A549 (cell line): ENCODE results near the gene IGSF3. TPM values are rescaled to one million over a fixed set of nuclear protein-coding genes. Genes with fewer than 3 reads are reported as not detected.
A peak's percentile ranks its signal among the peaks of the same experiment; 100 is the strongest.
"Not testable (repeated sequence)": the region's sequence is repeated elsewhere in the genome, so short reads cannot be mapped to it uniquely, and the experiment has no call there.

ENCODE experiments used
- ATAC-seq, 2 experiments: fragments of 200-7000 bp in 1 of 2; fragments of >200 bp in 1 of 2; cut with Nextera tagmentation in 1 of 2; cut with Tn5 transposase in 1 of 2; 3 replicates each; pipeline versions ENCODE4 v1.8.0 to v1.9.1; 2018 to 2020; ENCODE audit warnings: mild to moderate bottlenecking in 1 of 2, moderate library complexity in 1 of 2
- CTCF ChIA-PET: fragments of 300-600 bp; sonication (Branson Sonifier 250); formaldehyde crosslinking; extraction: SDS; loops from one replicate; lab custom pipeline; 2021; ENCODE audit warnings: antibody characterized with exemption, inconsistent platforms; lab: Yijun Ruan, JAX
- POLR2A ChIA-PET: fragments of 350-600 bp; formaldehyde crosslinking; extraction: SDS; loops from one replicate; lab custom pipeline; 2021; ENCODE audit warnings: antibody characterized with exemption, inconsistent platforms; lab: Yijun Ruan, JAX
- DNase-seq, 2 experiments: peaks; one replicate each; pipeline versions ENCODE4 v3.0.0 to v3.0.0-alpha.2; 2011 to 2016; ENCODE audit warnings: low read depth in 1 of 2, low spot score in 1 of 2
- FAIRE-seq: peaks from 2 replicates; lab custom pipeline; 2011; peaks lifted over from hg19 to GRCh38; lab: Jason Lieb, UNC
- H3K27ac ChIP-seq, 2 experiments: fragments of >200 bp; sonication (Bioruptor Twin); formaldehyde crosslinking; 3 replicates each; pipeline ENCODE4 v1.5.1; 2016 to 2017
- H3K4me1 ChIP-seq: fragments of >200 bp; sonication (Bioruptor Twin); formaldehyde crosslinking; 3 replicates; pipeline ENCODE4 v1.6.1; 2016
- H3K4me2 ChIP-seq: fragments of >200 bp; sonication (Bioruptor Twin); formaldehyde crosslinking; 3 replicates; pipeline ENCODE4 v1.6.1; 2016
- H3K4me3 ChIP-seq: fragments of >200 bp; sonication (Bioruptor Twin); formaldehyde crosslinking; 3 replicates; pipeline ENCODE4 v1.5.1; 2016
- H3K9me3 ChIP-seq: fragments of >200 bp; sonication (Bioruptor Twin); formaldehyde crosslinking; 3 replicates; pipeline ENCODE4 v1.6.1; 2016
- FOSL2 ChIP-seq, 2 experiments: fragments of 450-650 bp in 1 of 2; fragments of >200 bp in 1 of 2; sonication (Bioruptor Twin) in 1 of 2; formaldehyde crosslinking; IDR thresholded peaks; 2 replicates each; pipeline versions ENCODE4 v1.5.0 to v1.6.1; 2016 to 2020; ENCODE audit warnings: mild to moderate bottlenecking in 1 of 2, moderate library complexity in 1 of 2
- HOXB5 ChIP-seq: fragments of 250-450 bp; sonication (Bioruptor Pico); IDR thresholded peaks from 2 replicates; pipeline ENCODE4 v1.5.0; 2020; ENCODE audit warnings: mild to moderate bottlenecking, moderate library complexity
- JUN ChIP-seq, 2 experiments: fragments of >200 bp; sonication (Bioruptor Twin); formaldehyde crosslinking; IDR thresholded peaks; 2 replicates in 1 of 2; 3 replicates in 1 of 2; pipeline ENCODE4 v1.6.1; 2016 to 2017
- JUNB ChIP-seq: fragments of >200 bp; sonication (Bioruptor Twin); formaldehyde crosslinking; IDR thresholded peaks from 2 replicates; pipeline ENCODE4 v1.6.1; 2016
- PHF8 ChIP-seq: fragments of 200-600 bp; sonication (generic); IDR thresholded peaks from 2 replicates; pipeline ENCODE4 v1.6.1; 2016; ENCODE audit warnings: low read depth, mild to moderate bottlenecking, antibody characterized with exemption, moderate library complexity, borderline replicate concordance
- RAD21 ChIP-seq, 2 experiments: fragments of >200 bp in 1 of 2; sonication (Bioruptor Twin) in 1 of 2; formaldehyde crosslinking in 1 of 2; IDR thresholded peaks in 1 of 2; conservative IDR thresholded peaks in 1 of 2; 2 replicates in 1 of 2; 3 replicates in 1 of 2; pipeline ENCODE4 v1.6.1; 2012 to 2018; ENCODE audit warnings: inconsistent platforms in 1 of 2
- RFX5 ChIP-seq: fragments of 450-650 bp; IDR thresholded peaks from 2 replicates; pipeline ENCODE4 v1.7.1; 2014; ENCODE audit warnings: antibody characterized with exemption, mild to moderate bottlenecking, moderate library complexity
- ZFP36 ChIP-seq: fragments of 450-650 bp; IDR thresholded peaks from 2 replicates; pipeline ENCODE4 v1.6.1; 2014; ENCODE audit warnings: borderline replicate concordance; ENCODE audit not compliant: partially characterized antibody
- WGBS: methylation state at CpG from one replicate; pipeline ENCODE4 v1.1.6; 2017; ENCODE audit errors: missing lambda C conversion rate; 5-methylcytosine and 5-hydroxymethylcytosine counted together
- polyA plus RNA-seq, 4 experiments: library from polyadenylated mRNA; depleted of rRNA in 3 of 4; stranded (reverse); fragments of >200 nt; fragmentation: RNase III in 1 of 4; extraction: RNeasy Plus Mini Kit Qiagen cat#74134 plus additional on column Dnase treatment in 1 of 4; gene quantifications; 2 replicates in 3 of 4; 3 replicates in 1 of 4; pipeline ENCODE4 v1.2.3, GENCODE V29; 2011 to 2017
- TF ChIP-seq, protein P1 (sequence below): fragments of 200-600 bp; sonication (generic); IDR thresholded peaks from 2 replicates; pipeline ENCODE4 v1.6.1; 2016; ENCODE audit warnings: antibody characterized with exemption, mild to moderate bottlenecking, moderate library complexity

The IGSF3 gene
- polyA plus RNA-seq, 2 of the 4 experiments (the other 2 are of a cell fraction) = 18.5 to 21.9 TPM

DNA sequence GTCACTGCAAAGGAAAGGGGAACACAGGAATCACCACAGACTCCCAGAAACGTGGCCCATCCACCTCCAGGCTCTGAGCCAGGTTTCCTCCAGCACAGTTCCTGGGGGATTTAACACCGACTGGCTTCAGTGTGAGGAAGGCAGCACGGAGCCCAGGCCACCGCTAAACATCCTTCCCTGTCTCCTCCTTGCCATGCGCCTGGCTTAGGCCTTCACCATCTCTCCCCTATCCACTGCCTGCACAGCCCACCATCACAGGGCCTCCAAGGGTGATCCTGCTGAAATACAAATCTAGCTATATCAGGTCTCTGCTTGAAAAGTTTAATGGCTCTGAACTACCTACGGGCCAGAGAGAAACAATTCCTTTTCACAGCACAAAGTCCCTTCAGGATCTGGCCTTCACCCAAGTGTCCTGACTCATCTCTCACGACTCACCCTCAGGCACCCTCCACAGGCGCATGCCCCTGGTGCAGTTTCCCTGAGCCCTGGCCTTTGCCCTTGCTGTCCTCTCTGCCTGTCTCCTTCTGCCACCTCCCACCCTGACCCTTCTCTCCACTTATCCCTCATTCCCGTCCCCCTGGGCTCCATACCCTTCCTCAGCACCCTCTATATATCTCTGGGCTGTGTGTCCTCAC, 78.3 kb downstream of the IGSF3 start:
- peak overlapping the region; percentile 52 to 76; a peak in 4 of 6 replicates for H3K27ac ChIP-seq
- DNase-seq (peak in 1 of 2 experiments; percentile 13), ATAC-seq (peak; percentile 77 to 90)
- POLR2A ChIA-PET; FAIRE-seq; H3K4me3 ChIP-seq; H3K9me3 ChIP-seq; TF ChIP-seq FOSL2 (IDR thresholded peaks at IDR 0.05): not testable (repeated sequence)
- TF ChIP-seq FOSL2 (CRISPR knock-in tag; IDR thresholded peaks at IDR 0.05) = peak; percentile 27; the same call in 1 of the 2 replicates
- 27% methylated on average over 9 of the region's 9 CpGs for WGBS
- H3K4me2 ChIP-seq = peak overlapping the region; percentile 44
- CTCF ChIA-PET = interaction anchor here (0.6 kb wide), 1 partner anchor 54 kb away, joined by 4 read pairs; no protein-coding TSS in a partner anchor
- peaks cover 14% of the 10 kb centered on the region for H3K4me1 ChIP-seq

DNA sequence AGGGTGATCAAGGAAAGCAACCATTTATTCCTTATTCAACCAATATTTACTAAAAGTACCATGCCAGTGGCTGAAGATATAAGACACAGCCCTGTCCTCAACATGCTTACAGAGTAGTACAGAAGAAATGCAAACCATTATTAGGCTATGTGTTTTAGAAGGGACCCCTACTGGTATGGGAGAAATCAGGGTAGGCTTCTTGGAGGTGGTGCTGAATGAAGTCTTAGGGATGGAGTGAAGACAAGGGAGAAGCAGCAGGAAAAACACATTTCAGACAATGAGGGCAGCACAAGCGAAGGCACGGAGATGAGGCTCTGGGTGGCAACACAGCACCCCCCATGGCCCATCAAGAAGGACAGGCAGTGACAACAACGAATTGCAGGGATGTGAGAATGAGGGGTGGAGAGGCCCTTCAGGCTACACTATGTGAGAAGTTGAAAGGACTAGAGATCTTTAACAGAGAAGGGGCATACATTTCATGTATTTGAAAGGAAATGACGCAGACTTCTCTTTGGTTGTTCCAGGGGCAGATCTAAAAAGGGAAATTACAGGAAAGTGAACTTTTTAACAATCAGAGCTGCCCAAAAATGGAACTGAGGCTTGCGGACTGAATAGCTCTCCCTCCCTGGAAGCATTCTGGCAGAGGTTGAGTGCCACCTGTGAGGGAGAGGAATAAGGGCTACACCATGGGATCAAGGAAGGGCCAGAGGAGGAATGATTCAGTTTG, 79.9 kb downstream of the IGSF3 start:
- POLR2A ChIA-PET = no interaction called here
- CTCF ChIA-PET = interaction anchor here (0.9 to 5.1 kb wide), 3 partner anchors 8 to 13 kb away, joined by 3 to 30 read pairs (median 4); no protein-coding TSS in a partner anchor
- no peaks in the 10 kb centered on the region for H3K9me3 ChIP-seq
- no peak overlapping the region for H3K4me3 ChIP-seq
- H3K27ac ChIP-seq = no peak overlapping the region
- TF ChIP-seq RFX5 (no peak), JUNB (no peak), ZFP36 (peak; percentile 83)
- TF ChIP-seq, protein P1, sequence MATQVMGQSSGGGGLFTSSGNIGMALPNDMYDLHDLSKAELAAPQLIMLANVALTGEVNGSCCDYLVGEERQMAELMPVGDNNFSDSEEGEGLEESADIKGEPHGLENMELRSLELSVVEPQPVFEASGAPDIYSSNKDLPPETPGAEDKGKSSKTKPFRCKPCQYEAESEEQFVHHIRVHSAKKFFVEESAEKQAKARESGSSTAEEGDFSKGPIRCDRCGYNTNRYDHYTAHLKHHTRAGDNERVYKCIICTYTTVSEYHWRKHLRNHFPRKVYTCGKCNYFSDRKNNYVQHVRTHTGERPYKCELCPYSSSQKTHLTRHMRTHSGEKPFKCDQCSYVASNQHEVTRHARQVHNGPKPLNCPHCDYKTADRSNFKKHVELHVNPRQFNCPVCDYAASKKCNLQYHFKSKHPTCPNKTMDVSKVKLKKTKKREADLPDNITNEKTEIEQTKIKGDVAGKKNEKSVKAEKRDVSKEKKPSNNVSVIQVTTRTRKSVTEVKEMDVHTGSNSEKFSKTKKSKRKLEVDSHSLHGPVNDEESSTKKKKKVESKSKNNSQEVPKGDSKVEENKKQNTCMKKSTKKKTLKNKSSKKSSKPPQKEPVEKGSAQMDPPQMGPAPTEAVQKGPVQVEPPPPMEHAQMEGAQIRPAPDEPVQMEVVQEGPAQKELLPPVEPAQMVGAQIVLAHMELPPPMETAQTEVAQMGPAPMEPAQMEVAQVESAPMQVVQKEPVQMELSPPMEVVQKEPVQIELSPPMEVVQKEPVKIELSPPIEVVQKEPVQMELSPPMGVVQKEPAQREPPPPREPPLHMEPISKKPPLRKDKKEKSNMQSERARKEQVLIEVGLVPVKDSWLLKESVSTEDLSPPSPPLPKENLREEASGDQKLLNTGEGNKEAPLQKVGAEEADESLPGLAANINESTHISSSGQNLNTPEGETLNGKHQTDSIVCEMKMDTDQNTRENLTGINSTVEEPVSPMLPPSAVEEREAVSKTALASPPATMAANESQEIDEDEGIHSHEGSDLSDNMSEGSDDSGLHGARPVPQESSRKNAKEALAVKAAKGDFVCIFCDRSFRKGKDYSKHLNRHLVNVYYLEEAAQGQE = no peak
- TF ChIP-seq, all 56 proteins: peak for 1
- no peak for DNase-seq
- no peak for ATAC-seq
- no peak overlapping the region for H3K4me2 ChIP-seq
- WGBS = 91% methylated on average over 5 of the region's 5 CpGs
- H3K4me1 ChIP-seq = peaks cover 14% of the 10 kb centered on the region
- FAIRE-seq = no peak

DNA sequence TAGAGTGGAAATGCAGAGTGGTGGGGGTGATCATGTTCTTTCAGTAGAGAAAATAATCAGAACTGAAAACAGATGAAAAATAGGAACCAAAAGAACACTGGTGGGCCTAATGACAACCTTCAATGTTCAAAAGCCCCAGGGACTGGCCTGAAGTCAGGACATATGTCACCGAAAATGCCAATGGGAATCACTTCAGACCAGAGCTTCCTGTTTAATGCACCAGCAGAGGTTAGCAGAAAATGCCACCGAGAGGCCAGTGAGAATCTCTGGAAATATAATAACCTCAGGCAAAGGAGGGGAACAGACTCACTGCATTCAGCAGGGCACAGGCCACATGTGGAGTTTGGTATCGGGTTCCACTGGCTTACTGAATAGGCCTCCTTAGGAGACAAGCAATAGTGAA, 80.8 kb downstream of the IGSF3 start:
- Histone ChIP-seq H3K9me3 (no peaks in the 10 kb centered on the region), H3K4me3 (no peak overlapping the region), H3K4me1 (peaks cover 14% of the 10 kb centered on the region), H3K4me2 (no peak overlapping the region), H3K27ac (no peak overlapping the region)
- ChIA-PET POLR2A (no interaction called here), CTCF (interaction anchor here (1.2 to 5.1 kb wide), 2 partner anchors 9 to 12 kb away, joined by 4 to 30 read pairs; no protein-coding TSS in a partner anchor)
- no peak for DNase-seq
- TF ChIP-seq PHF8 (no peak), RAD21 (conservative IDR thresholded peaks at IDR 0.05 in 1 of 2, IDR thresholded peaks at IDR 0.05 in 1 of 2) (no peak), JUN (IDR thresholded peaks at IDR 0.05) (no peak), HOXB5 (CRISPR knock-in tag) (no peak), ZFP36 (no peak)
- TF ChIP-seq, protein P1 = no peak
- WGBS = 95% methylated on average over 3 of the region's 3 CpGs
- no peak for FAIRE-seq
- ATAC-seq = no peak
